Esophagus muscularis mucosa (tissue), 4 donors: Measurements from ENCODE around the gene DCX.

Experiments
- CTCF ChIP-seq, 3 experiments: fragments of 200-600 bp in 2 of 3; fragments of 450-650 bp in 1 of 3; sonication (generic) in 2 of 3; IDR thresholded peaks; one replicate each; pipeline ENCODE4 v1.5.1; 2017 to 2019; ENCODE audit warnings: antibody characterized with exemption in 3 of 3, mild to moderate bottlenecking in 2 of 3, moderate library complexity in 1 of 3
- EP300 ChIP-seq: sonication (generic); formaldehyde crosslinking; IDR thresholded peaks from one replicate; pipeline ENCODE4 v1.6.1; 2017; ENCODE audit warnings: antibody characterized with exemption
- POLR2A ChIP-seq: fragments of 450-650 bp; IDR thresholded peaks from one replicate; pipeline ENCODE4 v1.6.1; 2017; ENCODE audit warnings: antibody characterized with exemption, moderate library complexity, mild to moderate bottlenecking, low read depth

DNA sequence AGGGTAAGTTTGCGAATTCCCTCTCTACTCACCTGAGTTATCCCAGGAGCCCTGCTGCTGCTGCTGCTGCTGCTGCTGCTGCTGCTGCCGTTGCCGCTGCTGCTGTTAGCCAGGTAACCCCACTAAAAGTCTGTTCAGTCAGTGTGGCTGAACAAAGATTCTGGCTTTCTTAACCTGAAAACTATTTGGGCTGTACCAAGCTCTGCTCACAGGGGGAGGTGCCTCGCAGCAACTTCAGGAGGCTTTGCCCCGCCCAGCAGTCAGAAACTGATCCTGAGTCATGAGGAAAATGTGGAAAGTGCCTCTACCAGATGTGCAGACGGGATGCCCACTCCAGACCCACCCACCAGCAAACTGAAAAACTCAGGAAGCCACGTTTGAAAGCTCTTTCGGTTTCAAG is 141.7 kb downstream of the DCX start, which contains the start of gene CAPN6:
- TF ChIP-seq POLR2A = no peak
- TF ChIP-seq CTCF (IDR thresholded peaks at IDR 0.05) = no peak
- TF ChIP-seq EP300 = no peak
